GM12878 (cell line): ENCODE measurements around the gene IL17RB. TPM values are rescaled to one million over a fixed set of nuclear protein-coding genes. Genes with fewer than 3 reads are reported as not detected.

Experiments used
- ATAC-seq: fragments of 200-7000 bp; cut with Tn5 transposase; 3 replicates; pipeline ENCODE4 v1.9.1; 2020; ENCODE audit warnings: mild to moderate bottlenecking, moderate library complexity
- BruUV-seq: library from RNA; stranded (reverse); fragments of 400-500 nt; replicated peaks from 2 replicates; lab custom pipeline; 2021; lab: Mats Ljungman, UMichigan
- CTCF ChIA-PET: fragments of 300-600 bp; sonication (Branson Sonifier 250); formaldehyde crosslinking; extraction: SDS; loops from one replicate; lab custom pipeline; 2021; ENCODE audit warnings: inconsistent platforms; lab: Yijun Ruan, JAX
- POLR2A ChIA-PET: fragments of 350-600 bp; formaldehyde crosslinking; extraction: SDS; loops from one replicate; lab custom pipeline; 2021; ENCODE audit warnings: inconsistent platforms; lab: Charles Lee
- RAD21 ChIA-PET: fragments of 300-600 bp; sonication (Branson Sonifier 250); formaldehyde crosslinking; loops from one replicate; lab custom pipeline; 2023; ENCODE audit warnings: antibody characterized with exemption; ENCODE audit not compliant: unreplicated experiment; lab: Charles Lee
- SMC1A ChIA-PET: fragments of 300-600 bp; sonication (Branson Sonifier 250); formaldehyde crosslinking; loops from one replicate; lab custom pipeline; 2023; ENCODE audit not compliant: unreplicated experiment, uncharacterized antibody; lab: Charles Lee
- DNase-seq: peaks from one replicate; pipeline ENCODE4 v3.0.0-alpha.2; 2011; ENCODE audit warnings: low read depth, low spot score
- FAIRE-seq: peaks from 3 replicates; lab custom pipeline; 2011; peaks lifted over from hg19 to GRCh38; lab: Jason Lieb, UNC
- H2AFZ ChIP-seq: 2 replicates; pipeline ENCODE4 v1.6.0; 2011; ENCODE audit warnings: low read depth, low read length, control low read depth; ENCODE audit not compliant: control insufficient read depth
- H3K27ac ChIP-seq: 2 replicates; pipeline ENCODE4 v1.5.1; 2011; ENCODE audit warnings: control low read depth; ENCODE audit not compliant: control insufficient read depth, insufficient read depth
- H3K27me3 ChIP-seq, 2 experiments: replicated peaks in 1 of 2; 2 replicates each; pipeline versions ENCODE4 v1.6.0 to v1.6.1; 2011; ENCODE audit warnings: low read length in 1 of 2; ENCODE audit not compliant: control insufficient read depth in 2 of 2, insufficient read depth in 2 of 2
- H3K36me3 ChIP-seq, 2 experiments: 2 replicates each; pipeline ENCODE4 v1.5.1; 2011; ENCODE audit warnings: low read length in 1 of 2; ENCODE audit not compliant: control insufficient read depth in 2 of 2, insufficient read depth in 2 of 2
- H3K4me1 ChIP-seq: 2 replicates; pipeline ENCODE4 v1.6.1; 2011; ENCODE audit warnings: mild to moderate bottlenecking, low read length, moderate library complexity, mixed read lengths; ENCODE audit not compliant: control insufficient read depth, insufficient read depth
- H3K4me2 ChIP-seq: 2 replicates; pipeline ENCODE4 v1.6.0; 2011; ENCODE audit warnings: control low read depth; ENCODE audit not compliant: control insufficient read depth, insufficient read depth
- H3K4me3 ChIP-seq: fragments of 200-600 bp; sonication (generic); 2 replicates; pipeline ENCODE4 v1.5.1; 2016
- H3K79me2 ChIP-seq: 2 replicates; pipeline ENCODE4 v1.6.0; 2011; ENCODE audit warnings: low read length; ENCODE audit not compliant: control insufficient read depth, insufficient read depth
- H3K9ac ChIP-seq: 2 replicates; pipeline ENCODE4 v1.8.0; 2011; ENCODE audit warnings: low read length, control low read depth, mixed read lengths; ENCODE audit not compliant: control insufficient read depth, insufficient read depth
- H3K9me3 ChIP-seq: replicated peaks from 3 replicates; pipeline ENCODE4 v1.5.1; 2011; ENCODE audit warnings: mild to moderate bottlenecking, low read length; ENCODE audit not compliant: control insufficient read depth, insufficient read depth
- H4K20me1 ChIP-seq: 2 replicates; pipeline ENCODE4 v1.6.0; 2011; ENCODE audit not compliant: control insufficient read depth, insufficient read depth
- CREM ChIP-seq: IDR thresholded peaks from 2 replicates; pipeline ENCODE4 v1.6.1; 2014; ENCODE audit warnings: antibody characterized with exemption, low read depth
- HDGF ChIP-seq: fragments of 450-650 bp; IDR thresholded peaks from 2 replicates; pipeline ENCODE4 v1.6.1; 2016; ENCODE audit warnings: antibody characterized with exemption
- KAT2A ChIP-seq: conservative IDR thresholded peaks from 2 replicates; pipeline ENCODE4 v1.6.1; 2011; ENCODE audit warnings: low read depth, low read length; ENCODE audit not compliant: control insufficient read depth
- MLLT1 ChIP-seq: fragments of 450-650 bp; IDR thresholded peaks from 2 replicates; pipeline ENCODE4 v1.6.1; 2016; ENCODE audit warnings: mild to moderate bottlenecking
- SMC3 ChIP-seq: IDR thresholded peaks from 2 replicates; pipeline ENCODE4 v1.6.1; 2011; ENCODE audit warnings: low read length, improper control_type of control experiment, borderline replicate concordance
- ZBTB11 ChIP-seq: fragments of 450-650 bp; formaldehyde crosslinking; IDR thresholded peaks from 2 replicates; pipeline ENCODE4 v1.5.0; 2022; ENCODE audit warnings: mild to moderate bottlenecking, missing genetic modification characterization
- WGBS: methylation state at CpG from one replicate; pipeline ENCODE4 v1.1.6; 2016; ENCODE audit warnings: low lambda C conversion rate; ENCODE audit not compliant: insufficient replicate concordance, insufficient coverage; ENCODE audit errors: missing lambda C conversion rate; 5-methylcytosine and 5-hydroxymethylcytosine counted together
- in situ Hi-C: fragments of 300-500 bp; cut with MboI; formaldehyde crosslinking; loops from 9 replicates; pipeline ENCODE4 v1.14.3; 2018; ENCODE audit warnings: mixed read lengths
- intact Hi-C: fragments of 100-400 bp; cut with micrococcal nuclease; formaldehyde crosslinking; loops from one replicate; pipeline ENCODE4 v1.14.2; 2022; ENCODE audit not compliant: unreplicated experiment
- polyA plus RNA-seq, 11 experiments: library from polyadenylated mRNA; depleted of rRNA in 4 of 11; unstranded in 6 of 11; stranded (reverse) in 5 of 11; fragments of >200 nt; fragmentation: Nextera tagmentation in 4 of 11; fragmentation: Illumina TruSeq in 1 of 11; extraction: Ambion mirVana in 4 of 11; extraction: Trizol in 1 of 11; gene quantifications; 1 replicate in 1 of 11; 2 replicates in 10 of 11; pipeline versions ENCODE4 v1.2.1 to v1.2.3, GENCODE V29; 2011 to 2016; ENCODE audit warnings: inconsistent platforms in 2 of 11, missing spikeins in 2 of 11, low read depth in 1 of 11
- total RNA-seq, 4 experiments: library from RNA; depleted of rRNA in 3 of 4; stranded (reverse); fragments of >200 nt in 3 of 4; fragmentation: Illumina TruSeq in 1 of 4; extraction: Trizol in 1 of 4; gene quantifications; 2 replicates each; pipeline versions ENCODE4 v1.2.1 to v1.2.3, GENCODE V29; 2013 to 2021

IL17RB gene
- total and polyA plus RNA-seq, 10 of the 15 experiments (the other 5 are each of a cell fraction or from before 2014, with no cell fraction given) = 1.9 to 17.2 (median 2.9) TPM

GRCh38 chr3:53843195-53844177, 2.9 kb upstream of the IL17RB start (continued):
- TF ChIP-seq CREM = no peak
- TF ChIP-seq KAT2A = no peak

- H3K4me3 ChIP-seq = peak overlapping the region; percentile 73
- DNase-seq (no peak), FAIRE-seq (no peak), ATAC-seq (peak; percentile 16)
- in situ Hi-C loops = no loop called here
- no peaks in the 10 kb centered on the region for H3K27me3 ChIP-seq
- no peaks in the 10 kb centered on the region for H3K9me3 ChIP-seq
- H3K36me3 ChIP-seq = no peaks in the 10 kb centered on the region
- TF ChIP-seq ZBTB11 (CRISPR knock-in tag) (no peak), MLLT1 (peak; percentile 50; the same call in 1 of the 2 replicates), HDGF (peak; percentile 84; the same call in 1 of the 2 replicates), SMC3 (no peak)
- H2AFZ ChIP-seq = no peak overlapping the region; the same call in 1 of the 2 replicates
- RAD21 ChIA-PET = interaction anchor here (0.8 to 5.1 kb wide), 19 partner anchors 15 to 290 kb away, joined by 3 to 41 read pairs (median 4); partner anchors contain the start of genes ACTR8 and SELENOK
- H3K27ac ChIP-seq = peak overlapping the region; percentile 55
- POLR2A ChIA-PET = interaction anchor here (1.0 to 4.1 kb wide), 11 partner anchors 9 to 196 kb away, joined by 3 to 30 read pairs (median 5); partner anchors contain the start of gene SELENOK
- H3K4me2 ChIP-seq = peak overlapping the region; percentile 82
- peak overlapping the region; percentile 40; the same call in 1 of the 2 replicates for H3K9ac ChIP-seq
- CTCF ChIA-PET = interaction anchor here (0.7 to 2.5 kb wide), 19 partner anchors 9 to 499 kb away, joined by 3 to 9 read pairs (median 4); no protein-coding TSS in a partner anchor
- H3K4me1 ChIP-seq = peaks cover 39% of the 10 kb centered on the region
- WGBS = 65% methylated on average over 9 of the region's 9 CpGs
- H3K79me2 ChIP-seq = peaks cover 18% of the 10 kb centered on the region
- SMC1A ChIA-PET = interaction anchor here (0.9 to 3.5 kb wide), 21 partner anchors 9 to 500 kb away, joined by 3 to 26 read pairs (median 4); partner anchors contain the start of gene SELENOK
- TSS peak; percentile 59 for BruUV-seq
- intact Hi-C loops = loop anchor here (2.0 to 10.0 kb wide), 3 partner anchors 38 to 100 kb away; partner anchors contain the start of gene ACTR8
- no peaks in the 10 kb centered on the region for H4K20me1 ChIP-seq
These were observed 1.9 kb upstream of the IL17RB start for GRCh38 chr3:53844262-53845102.
